ENCODE data around the gene SMAD9. TPM values are rescaled to one million over a fixed set of nuclear protein-coding genes. Genes with fewer than 3 reads are reported as not detected.

Gene SMAD9
- total RNA-seq, 6 experiments from 2014 or later = 0.80 to 1.5 (median 1.3) TPM

GRCh38 chr13:36862002-36862685 is 57.9 kb downstream of the SMAD9 start:
- TF ChIP-seq CTCF (IDR thresholded peaks at IDR 0.05) (no peak), POLR2A (IDR thresholded peaks at IDR 0.05) (no peak)
- no peak for DNase-seq
- H3K4me3 ChIP-seq = no peak overlapping the region
- H3K9me3 ChIP-seq = no peaks in the 10 kb centered on the region
- intact Hi-C loops (cut with DNase I) = no loop called here
- no peaks in the 10 kb centered on the region for H3K36me3 ChIP-seq
- H3K27me3 ChIP-seq = no peaks in the 10 kb centered on the region
- peak in 2 of 4 donors; percentile 37 to 39 for ATAC-seq
- 47% methylated on average over 6 of the region's 6 CpGs for WGBS (ENCODE audit: insufficient coverage, low coverage, low lambda C conversion rate, missing lambda C conversion rate)
- H3K27ac ChIP-seq = no peak overlapping the region
- H3K4me1 ChIP-seq = no peaks in the 10 kb centered on the region

- no peaks in the 10 kb centered on the region for H3K9me3 ChIP-seq
- intact Hi-C loops (cut with DNase I) = loop anchor here in 1 of 2 donors (10.0 kb wide), 1 partner anchor 126 kb away; no protein-coding TSS in a partner anchor
- H3K27ac ChIP-seq = no peak overlapping the region
- H3K4me3 ChIP-seq = no peak overlapping the region
- TF ChIP-seq CTCF (IDR thresholded peaks at IDR 0.05) = no peak
- TF ChIP-seq POLR2A (IDR thresholded peaks at IDR 0.05) = no peak
- no peaks in the 10 kb centered on the region for H3K27me3 ChIP-seq
- no peaks in the 10 kb centered on the region for H3K4me1 ChIP-seq
- no peaks in the 10 kb centered on the region for H3K36me3 ChIP-seq
- WGBS (ENCODE audit: insufficient coverage, low coverage, low lambda C conversion rate, missing lambda C conversion rate) = 64% methylated on average over 3 of the region's 4 CpGs
- ATAC-seq = no peak
- DNase-seq = no peak
Observed at GRCh38 chr13:36859259-36859658, 60.8 kb downstream of the SMAD9 start.

- no peaks in the 10 kb centered on the region for H3K9me3 ChIP-seq
- intact Hi-C loops (cut with DNase I) = loop anchor here in 1 of 2 donors (10.0 kb wide), 1 partner anchor 127 kb away; no protein-coding TSS in a partner anchor
- peak; percentile 77 to 92 (median 80) for ATAC-seq
- no peaks in the 10 kb centered on the region for H3K4me1 ChIP-seq
- H3K27me3 ChIP-seq = no peaks in the 10 kb centered on the region
- H3K27ac ChIP-seq = no peak overlapping the region
- H3K4me3 ChIP-seq = no peak overlapping the region
- TF ChIP-seq POLR2A (IDR thresholded peaks at IDR 0.05) (no peak), CTCF (IDR thresholded peaks at IDR 0.05) (peak; percentile 35 to 52 (median 50))
- WGBS (ENCODE audit: insufficient coverage, low coverage, low lambda C conversion rate, missing lambda C conversion rate) = 14% methylated on average over 3 of the region's 3 CpGs
- no peaks in the 10 kb centered on the region for H3K36me3 ChIP-seq
- DNase-seq = no peak
Observed at GRCh38 chr13:36858290-36858689, 61.7 kb downstream of the SMAD9 start.

GRCh38 chr13:36857253-36857652 is 62.8 kb downstream of the SMAD9 start:
- intact Hi-C loops (cut with DNase I) = loop anchor here in 1 of 2 donors (10.0 kb wide), 1 partner anchor 128 kb away; no protein-coding TSS in a partner anchor
- Histone ChIP-seq H3K4me3 (no peak overlapping the region), H3K27me3 (no peaks in the 10 kb centered on the region), H3K27ac (no peak overlapping the region), H3K9me3 (no peaks in the 10 kb centered on the region), H3K4me1 (no peaks in the 10 kb centered on the region), H3K36me3 (no peaks in the 10 kb centered on the region)
- ATAC-seq (no peak), DNase-seq (no peak)
- TF ChIP-seq CTCF (IDR thresholded peaks at IDR 0.05) = no peak
- TF ChIP-seq POLR2A (IDR thresholded peaks at IDR 0.05) = no peak

All from right lobe of liver (tissue), 6 donors.